HUES64 (cell line): ENCODE results near the gene CNTRL. TPM values are rescaled to one million over a fixed set of nuclear protein-coding genes. Genes with fewer than 3 reads are reported as not detected.
"Not testable (repeated sequence)": the region's sequence is repeated elsewhere in the genome, so short reads cannot be mapped to it uniquely, and the experiment has no call there.

Experiments
- H3K27ac ChIP-seq: 2 replicates; pipeline ENCODE4 v1.7.0; 2013; ENCODE audit warnings: low read depth, low read length, inconsistent platforms
- H3K27me3 ChIP-seq: 2 replicates; pipeline ENCODE4 v1.6.1; 2013; ENCODE audit warnings: mild to moderate bottlenecking, low read length; ENCODE audit not compliant: insufficient read depth
- H3K36me3 ChIP-seq: 2 replicates; pipeline ENCODE4 v1.6.1; 2013; ENCODE audit warnings: mild to moderate bottlenecking, low read length; ENCODE audit not compliant: insufficient read depth
- H3K4me1 ChIP-seq: 2 replicates; pipeline ENCODE4 v1.6.1; 2013; ENCODE audit warnings: mild to moderate bottlenecking, low read length, moderate library complexity; ENCODE audit not compliant: insufficient read depth
- H3K4me3 ChIP-seq: 2 replicates; pipeline ENCODE4 v1.5.1; 2013; ENCODE audit warnings: mild to moderate bottlenecking, low read length, moderate library complexity
- H3K9ac ChIP-seq: 2 replicates; pipeline ENCODE4 v1.6.1; 2013; ENCODE audit warnings: mild to moderate bottlenecking, low read depth, low read length
- H3K9me3 ChIP-seq: 2 replicates; pipeline ENCODE4 v1.6.1; 2013; ENCODE audit warnings: low read depth, low read length; ENCODE audit not compliant: insufficient read depth
- WGBS: fragments of 150-250, 120-280 bp; methylation state at CpG from one replicate; pipeline ENCODE4 v1.1.7; 2013; ENCODE audit warnings: missing lambda C conversion rate; 5-methylcytosine and 5-hydroxymethylcytosine counted together
- polyA plus RNA-seq, 2 experiments: library from polyadenylated mRNA; stranded (reverse); fragments of 50-300 nt; gene quantifications; one replicate each; pipeline ENCODE4 v1.2.3, GENCODE V29; 2013

The CNTRL gene
- 8.7 TPM for polyA plus RNA-seq (2013, experiment 1 of 2)
- polyA plus RNA-seq (2013, experiment 2 of 2), result 10.7 TPM

GRCh38 chr9:121074370-121075250 is at the start of gene CNTRL:
Gene CNTRL (plus strand): TSS chr9:121074955. CDS start chr9:121088327, 13,372 bp downstream.
- WGBS, result under 1% methylated on average over 85 of the region's 85 CpGs
- Histone ChIP-seq H3K27ac (peak within 1 kb of the TSS; percentile 94), H3K36me3 (no peaks in the 10 kb centered on the region)

GRCh38 chr9:121026260-121026691 is 48.5 kb upstream of the CNTRL start:
- Histone ChIP-seq H3K27ac (no peak overlapping the region), H3K4me1 (no peaks in the 10 kb centered on the region), H3K9ac (no peak overlapping the region), H3K27me3 (no peaks in the 10 kb centered on the region), H3K4me3 (no peak overlapping the region), H3K36me3 (no peaks in the 10 kb centered on the region), H3K9me3 (no peaks in the 10 kb centered on the region)
- 91% methylated on average over 3 of the region's 3 CpGs for WGBS

More at GRCh38 chr9:121074370-121075250, at the start of gene CNTRL:
- H3K4me1 ChIP-seq, result no peaks in the 10 kb centered on the region
- H3K9ac ChIP-seq, result peak within 1 kb of the TSS; percentile 91
- H3K27me3 ChIP-seq, result peaks cover 64% of the 10 kb centered on the region
- H3K9me3 ChIP-seq, result no peaks in the 10 kb centered on the region
- H3K4me3 ChIP-seq, result peak within 1 kb of the TSS; percentile 72

GRCh38 chr9:121026768-121027167 is 48.0 kb upstream of the CNTRL start:
- Histone ChIP-seq H3K36me3 (no peaks in the 10 kb centered on the region), H3K27ac (no peak overlapping the region), H3K4me1 (no peaks in the 10 kb centered on the region), H3K4me3 (no peak overlapping the region), H3K27me3 (no peaks in the 10 kb centered on the region), H3K9ac (no peak overlapping the region), H3K9me3 (no peaks in the 10 kb centered on the region)

- not testable (repeated sequence) for H3K27me3 ChIP-seq, H3K36me3 ChIP-seq, H3K9ac ChIP-seq, H3K4me3 ChIP-seq, H3K9me3 ChIP-seq, H3K27ac ChIP-seq, H3K4me1 ChIP-seq
- 96% methylated on average over 4 of the region's 4 CpGs for WGBS
These were observed 46.5 kb upstream of the CNTRL start for GRCh38 chr9:121028285-121028684.

- no peak overlapping the region for H3K4me3 ChIP-seq
- no peak overlapping the region for H3K9ac ChIP-seq
- H3K9me3 ChIP-seq, result no peaks in the 10 kb centered on the region
- H3K27ac ChIP-seq, result no peak overlapping the region
- H3K36me3 ChIP-seq, result no peaks in the 10 kb centered on the region
- H3K27me3 ChIP-seq, result no peaks in the 10 kb centered on the region
- 58% methylated on average over 1 of the region's 1 CpG for WGBS
- no peaks in the 10 kb centered on the region for H3K4me1 ChIP-seq
These were observed 45.3 kb upstream of the CNTRL start for GRCh38 chr9:121029469-121029868.

- Histone ChIP-seq H3K36me3 (no peaks in the 10 kb centered on the region), H3K9ac (no peak overlapping the region)
- WGBS, result 100% methylated on average over 2 of the region's 2 CpGs
These were observed 40.2 kb upstream of the CNTRL start for GRCh38 chr9:121034529-121034928.

GRCh38 chr9:121035717-121036116 is 39.0 kb upstream of the CNTRL start:
- not testable (repeated sequence) for H3K4me1 ChIP-seq, H3K27ac ChIP-seq, H3K36me3 ChIP-seq, H3K27me3 ChIP-seq, H3K9ac ChIP-seq, H3K9me3 ChIP-seq, H3K4me3 ChIP-seq

More at GRCh38 chr9:121034529-121034928, 40.2 kb upstream of the CNTRL start:
- Histone ChIP-seq H3K9me3 (no peaks in the 10 kb centered on the region), H3K27ac (no peak overlapping the region), H3K4me3 (no peak overlapping the region), H3K4me1 (no peaks in the 10 kb centered on the region), H3K27me3 (no peaks in the 10 kb centered on the region)

GRCh38 chr9:121038362-121038761 is 36.4 kb upstream of the CNTRL start:
- Histone ChIP-seq H3K9me3 (no peaks in the 10 kb centered on the region), H3K27ac (no peak overlapping the region)

GRCh38 chr9:121038804-121039203 is 36.0 kb upstream of the CNTRL start:
- no peaks in the 10 kb centered on the region for H3K9me3 ChIP-seq

More at GRCh38 chr9:121038362-121038761, 36.4 kb upstream of the CNTRL start:
- no peak overlapping the region for H3K9ac ChIP-seq
- WGBS, result 96% methylated on average over 2 of the region's 2 CpGs
- no peaks in the 10 kb centered on the region for H3K27me3 ChIP-seq
- H3K36me3 ChIP-seq, result no peaks in the 10 kb centered on the region
- no peaks in the 10 kb centered on the region for H3K4me1 ChIP-seq
- H3K4me3 ChIP-seq, result no peak overlapping the region

GRCh38 chr9:121048175-121048574 is 26.6 kb upstream of the CNTRL start:
- Histone ChIP-seq H3K4me1 (0 out of 2 replicates have a peak, but pooled peaks cover 1% of the 10 kb centered on the region), H3K27me3 (no peaks in the 10 kb centered on the region), H3K9me3 (no peaks in the 10 kb centered on the region), H3K9ac (no peak overlapping the region), H3K4me3 (no peak overlapping the region), H3K36me3 (no peaks in the 10 kb centered on the region), H3K27ac (no peak overlapping the region)
- WGBS, result 100% methylated on average over 2 of the region's 2 CpGs

More at GRCh38 chr9:121038804-121039203, 36.0 kb upstream of the CNTRL start:
- Histone ChIP-seq H3K9ac (no peak overlapping the region), H3K27me3 (no peaks in the 10 kb centered on the region), H3K36me3 (no peaks in the 10 kb centered on the region), H3K4me3 (no peak overlapping the region), H3K4me1 (no peaks in the 10 kb centered on the region), H3K27ac (no peak overlapping the region)

GRCh38 chr9:121048618-121049017 is 26.1 kb upstream of the CNTRL start:
- Histone ChIP-seq H3K4me1 (peaks cover 5% of the 10 kb centered on the region; the same call in 1 of the 2 replicates), H3K27ac (no peak overlapping the region)

More at GRCh38 chr9:121048618-121049017, 26.1 kb upstream of the CNTRL start:
- Histone ChIP-seq H3K9me3 (no peaks in the 10 kb centered on the region), H3K27me3 (no peaks in the 10 kb centered on the region), H3K36me3 (no peaks in the 10 kb centered on the region), H3K4me3 (no peak overlapping the region), H3K9ac (no peak overlapping the region)
